Measurements from ENCODE around the gene SEL1L2.

Gene SEL1L2

GRCh38 chr20:13863244-13863643 is 127.2 kb downstream of the SEL1L2 start:
- DNase-seq: no peak

GRCh38 chr20:13862245-13862644 is 128.2 kb downstream of the SEL1L2 start:
- DNase-seq: no peak

GRCh38 chr20:13858871-13859270 is 131.5 kb downstream of the SEL1L2 start:
- no peak for DNase-seq

- no peak for DNase-seq
These were observed 132.0 kb downstream of the SEL1L2 start for GRCh38 chr20:13858439-13858838.

GRCh38 chr20:13857961-13858360 is 132.5 kb downstream of the SEL1L2 start:
- DNase-seq: no peak

GRCh38 chr20:13857304-13857703 is 133.1 kb downstream of the SEL1L2 start:
- no peak for DNase-seq

GRCh38 chr20:13856354-13856753 is 134.1 kb downstream of the SEL1L2 start:
- DNase-seq: no peak

- DNase-seq: no peak
These were observed 134.8 kb downstream of the SEL1L2 start for GRCh38 chr20:13855613-13856012.

GRCh38 chr20:13852306-13852705 is 138.1 kb downstream of the SEL1L2 start:
- DNase-seq: no peak

- no peak for DNase-seq
These were observed 139.1 kb downstream of the SEL1L2 start for GRCh38 chr20:13851279-13851678.

GRCh38 chr20:13844296-13844695 is 146.1 kb downstream of the SEL1L2 start:
- no peak for DNase-seq

- no peak for DNase-seq
These were observed 149.2 kb downstream of the SEL1L2 start for GRCh38 chr20:13841206-13841605.

- no peak for DNase-seq
These were observed 150.3 kb downstream of the SEL1L2 start for GRCh38 chr20:13840093-13840465.

- peak; percentile 25 for DNase-seq
These were observed 150.9 kb downstream of the SEL1L2 start for GRCh38 chr20:13839421-13840092.

- no peak for DNase-seq
These were observed 151.8 kb downstream of the SEL1L2 start for GRCh38 chr20:13838664-13839063.

- no peak for DNase-seq
These were observed 158.9 kb downstream of the SEL1L2 start for GRCh38 chr20:13831476-13831875.

- DNase-seq: no peak
These were observed 164.9 kb downstream of the SEL1L2 start for GRCh38 chr20:13825465-13825864.

- DNase-seq: no peak
These were observed 166.0 kb downstream of the SEL1L2 start for GRCh38 chr20:13824459-13824858.

- DNase-seq: no peak
These were observed 168.0 kb downstream of the SEL1L2 start for GRCh38 chr20:13822459-13822858.

- DNase-seq: no peak
These were observed 168.5 kb downstream of the SEL1L2 start for GRCh38 chr20:13821876-13822275.

- no peak for DNase-seq
These were observed 170.3 kb downstream of the SEL1L2 start for GRCh38 chr20:13819885-13820645.

- no peak for DNase-seq
These were observed 173.1 kb downstream of the SEL1L2 start for GRCh38 chr20:13817342-13817741.

GRCh38 chr20:13816757-13817156 is 173.7 kb downstream of the SEL1L2 start:
- DNase-seq: no peak

GRCh38 chr20:13814672-13815071 is 175.7 kb downstream of the SEL1L2 start:
- DNase-seq: no peak

GRCh38 chr20:13813910-13814309 is 176.5 kb downstream of the SEL1L2 start:
- no peak for DNase-seq

All from T1000 (cell line).